Motor neuron (in vitro differentiated cells): Measurements from ENCODE around the gene UGT1A6. TPM values are rescaled to one million over a fixed set of nuclear protein-coding genes. Genes with fewer than 3 reads are reported as not detected.
"Not testable (repeated sequence)": the region's sequence is repeated elsewhere in the genome, so short reads cannot be mapped to it uniquely, and the experiment has no call there.

Experiments used
- ATAC-seq, 8 experiments: fragments of 200-7000 bp; cut with Tn5 transposase; replicated peaks in 6 of 8; 2 replicates each; pipeline ENCODE4 v1.8.0; 2021; ENCODE audit warnings: mild to moderate bottlenecking in 8 of 8, moderate library complexity in 8 of 8
- H3K27ac ChIP-seq, 2 donors: fragments of 250-450 bp; sonication (Bioruptor Pico); 2 replicates each; pipeline ENCODE4 v1.9.0; 2021; ENCODE audit warnings: antibody characterized with exemption in 2 of 2, mild to moderate bottlenecking in 2 of 2, moderate library complexity in 1 of 2
- H3K4me1 ChIP-seq, 2 donors: fragments of 250-450 bp; sonication (Bioruptor Pico); replicated peaks in 1 of 2; 2 replicates each; pipeline ENCODE4 v1.6.1; 2021; ENCODE audit warnings: antibody characterized with exemption in 2 of 2, mild to moderate bottlenecking in 2 of 2, moderate library complexity in 1 of 2
- H3K4me3 ChIP-seq, 5 donors: fragments of 250-450 bp; sonication (Bioruptor Pico); 2 replicates each; pipeline ENCODE4 v1.9.0; 2021; ENCODE audit warnings: antibody characterized with exemption in 5 of 5, mild to moderate bottlenecking in 5 of 5, moderate library complexity in 4 of 5
- WGBS, 10 experiments: fragments of 450-650 bp; shearing (Covaris generic); methylation state at CpG; one replicate each; pipeline ENCODE4 v1.0.0; 2022; 5-methylcytosine and 5-hydroxymethylcytosine counted together
- in situ Hi-C, 9 experiments: fragments of 400-800 bp; cut with MboI; loops; one replicate each; pipeline ENCODE4 v1.15.0; 2021; ENCODE audit warnings: low sequenced_read_pairs in 9 of 9, low pct_unique_long_range_greater_than_20kb in 2 of 9; ENCODE audit not compliant: unreplicated experiment in 9 of 9
- total RNA-seq, 8 experiments: library from RNA; unstranded; fragments of 300-600 nt; gene quantifications; 2 replicates each; pipeline versions ENCODE4 v1.2.3 to v1.2.4, GENCODE V29; 2022

UGT1A6 gene
- 1 to 10 TPM in 4 of 8 experiments, under 1 TPM in 1, not detected in 3; 0.21 to 6.9 (median 1.2) TPM for total RNA-seq

DNA sequence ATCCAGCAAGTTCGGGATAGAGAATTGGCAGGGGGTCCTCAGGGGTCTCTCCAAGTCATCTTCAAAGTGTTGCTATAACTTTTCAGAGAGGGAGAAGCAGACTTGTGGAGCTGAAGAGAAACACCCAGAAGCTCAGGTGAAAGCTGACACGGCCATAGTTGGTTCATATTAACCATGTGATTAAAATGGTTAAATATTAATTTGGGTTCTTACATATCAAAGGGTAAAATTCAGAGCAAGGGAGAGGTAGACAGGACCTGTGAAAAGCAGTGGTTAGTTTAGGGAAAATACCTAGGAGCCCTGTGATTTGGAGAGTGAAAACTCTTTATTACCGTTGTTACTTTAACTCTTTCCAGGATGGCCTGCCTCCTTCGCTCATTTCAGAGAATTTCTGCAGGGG, at the start of gene UGT1A6:
Gene UGT1A6, plus strand, starts transcription at position 243 of the 400 bp plus-strand sequence. Its CDS starts 115 bp downstream, at position 358.
- ATAC-seq, result no peak
- 19 to 100% (median 95%) methylated on average over 1 to 4 of the region's 4 CpGs; no CpG with 5 or more reads in 1 of the 10 experiments for WGBS, 10 experiments
- no peak within 1 kb of the TSS for H3K27ac ChIP-seq
- peaks cover 4% of the 10 kb centered on the region in 2 donors for H3K4me1 ChIP-seq
- no peak within 1 kb of the TSS for H3K4me3 ChIP-seq
- in situ Hi-C loops, result no loop called here

- in situ Hi-C loops, result no loop called here
- WGBS, 10 experiments, result 80 to 88% methylated on average over 1 of the region's 1 CpG; no CpG with 5 or more reads in 8 of the 10 experiments
- no peak overlapping the region for H3K4me3 ChIP-seq
- H3K4me1 ChIP-seq, result no peaks in the 10 kb centered on the region
- H3K27ac ChIP-seq, result no peak overlapping the region
- peak in 3 of 8 experiments; percentile 41 to 50 (median 45) for ATAC-seq
Observed at GRCh38 chr2:233643128-233643527, 49.6 kb upstream of the UGT1A6 start.

DNA sequence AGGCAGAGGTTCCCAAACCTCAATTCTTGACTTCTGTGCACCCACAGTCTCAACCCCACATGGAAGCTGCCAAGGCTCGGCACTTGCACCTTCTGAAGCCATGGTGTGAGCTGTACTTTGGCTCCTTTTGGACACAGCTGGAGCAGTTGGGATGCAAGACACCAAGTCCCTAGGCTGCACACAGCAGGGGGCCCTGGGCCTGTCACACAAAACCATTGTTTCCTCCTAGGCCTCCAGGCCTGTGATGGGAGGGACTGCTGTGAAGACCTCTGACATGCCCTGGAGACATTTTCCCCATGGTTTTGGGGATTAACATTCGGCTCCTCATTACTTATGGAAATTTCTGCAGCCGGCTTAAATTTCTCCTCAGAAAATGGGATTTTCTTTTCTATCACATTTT, 46.7 kb upstream of the UGT1A6 start:
- H3K27ac ChIP-seq, H3K4me3 ChIP-seq, in situ Hi-C loops, ATAC-seq, H3K4me1 ChIP-seq: not testable (repeated sequence)
- 38 to 100% (median 73%) methylated on average over 1 to 2 of the region's 3 CpGs; no CpG with 5 or more reads in 1 of the 10 experiments for WGBS, 10 experiments

DNA sequence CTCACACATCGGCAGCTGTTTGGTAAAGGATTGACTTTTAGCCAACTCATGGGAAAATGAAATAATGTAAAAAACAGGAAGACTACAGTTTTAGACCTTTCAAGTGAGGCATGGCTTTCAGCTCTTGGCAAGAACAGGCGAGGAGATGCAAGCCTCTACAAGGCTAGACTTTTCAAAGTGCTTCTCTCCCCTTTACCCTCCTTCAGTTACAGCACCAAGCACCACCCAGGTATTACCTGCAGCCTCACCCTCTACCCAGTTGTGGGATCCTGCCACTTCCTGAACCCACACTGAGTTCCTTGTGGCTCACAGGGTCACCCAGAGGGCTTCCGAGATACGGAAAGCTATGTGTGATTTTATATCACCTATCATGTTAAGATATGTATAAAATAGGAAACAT, 41.7 kb upstream of the UGT1A6 start:
- Histone ChIP-seq H3K27ac (no peak overlapping the region), H3K4me3 (no peak overlapping the region), H3K4me1 (no peaks in the 10 kb centered on the region)
- WGBS, 10 experiments, result 40 to 92% (median 83%) methylated on average over 1 to 4 of the region's 4 CpGs; no CpG with 5 or more reads in 1 of the 10 experiments
- no peak for ATAC-seq
- in situ Hi-C loops, result no loop called here

DNA sequence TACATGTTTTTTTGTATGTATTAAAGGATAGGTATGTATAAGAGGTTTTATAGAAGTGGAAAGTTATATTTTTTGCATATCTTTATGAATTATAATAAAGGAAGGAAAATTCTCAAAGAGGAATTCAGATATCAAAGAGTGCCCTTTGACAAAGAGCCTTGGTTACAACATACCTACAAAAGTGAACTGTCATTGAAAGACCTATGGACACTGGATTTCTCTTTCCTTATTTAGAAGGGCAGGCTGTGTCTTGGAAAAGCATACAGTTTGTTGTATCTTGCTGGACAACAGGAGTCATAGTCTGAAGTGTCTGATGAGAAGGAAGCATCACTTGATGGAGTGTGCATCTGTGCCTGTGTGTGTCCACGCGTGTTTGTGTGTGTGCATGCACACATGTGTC, 41.3 kb upstream of the UGT1A6 start:
- Histone ChIP-seq H3K27ac (no peak overlapping the region), H3K4me1 (no peaks in the 10 kb centered on the region), H3K4me3 (no peak overlapping the region)
- in situ Hi-C loops, result no loop called here
- WGBS, 10 experiments, result 88 to 100% (median 100%) methylated on average over 2 of the region's 2 CpGs; no CpG with 5 or more reads in 4 of the 10 experiments
- ATAC-seq, result no peak

GRCh38 chr2:233654501-233654900, 38.2 kb upstream of the UGT1A6 start:
- 34 to 100% (median 69%) methylated on average over 1 to 6 of the region's 6 CpGs; no CpG with 5 or more reads in 1 of the 10 experiments for WGBS, 10 experiments
- H3K4me3 ChIP-seq, result no peak overlapping the region
- in situ Hi-C loops, result no loop called here
- ATAC-seq, result no peak
- no peaks in the 10 kb centered on the region for H3K4me1 ChIP-seq
- no peak overlapping the region for H3K27ac ChIP-seq

DNA sequence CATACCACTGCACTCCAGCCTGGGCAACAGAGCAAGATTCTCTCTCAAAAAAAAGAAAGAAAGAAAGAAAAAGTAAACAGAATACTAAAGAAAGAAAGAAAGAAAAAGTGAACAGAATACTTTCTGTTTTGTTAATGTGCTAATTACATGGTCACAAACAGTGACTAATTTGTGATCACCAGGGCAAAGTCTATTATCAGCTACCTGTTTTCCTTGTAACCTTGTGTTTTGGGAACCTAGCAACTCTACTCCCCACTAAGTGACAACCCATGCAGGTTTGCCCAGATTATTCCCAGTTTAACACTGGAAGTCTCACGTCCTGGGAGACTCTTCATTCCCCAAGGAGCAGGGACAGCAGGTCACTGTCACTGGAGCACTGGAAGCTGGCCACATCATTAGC, 37.6 kb upstream of the UGT1A6 start:
- H3K4me1 ChIP-seq, result no peaks in the 10 kb centered on the region
- in situ Hi-C loops, result no loop called here
- 50 to 100% (median 60%) methylated on average over 1 of the region's 1 CpG; no CpG with 5 or more reads in 3 of the 10 experiments for WGBS, 10 experiments

GRCh38 chr2:233655943-233656342, 36.7 kb upstream of the UGT1A6 start:
- H3K4me1 ChIP-seq, H3K27ac ChIP-seq, H3K4me3 ChIP-seq, in situ Hi-C loops: not testable (repeated sequence)
- WGBS, 10 experiments, result 80 to 100% methylated on average over 1 of the region's 3 CpGs; no CpG with 5 or more reads in 8 of the 10 experiments
- ATAC-seq, result peak in 6 of 8 experiments; percentile 32 to 99 (median 74)

More for the DNA sequence above, 37.6 kb upstream of the UGT1A6 start:
- no peak overlapping the region for H3K27ac ChIP-seq
- no peak for ATAC-seq
- H3K4me3 ChIP-seq, result no peak overlapping the region

DNA sequence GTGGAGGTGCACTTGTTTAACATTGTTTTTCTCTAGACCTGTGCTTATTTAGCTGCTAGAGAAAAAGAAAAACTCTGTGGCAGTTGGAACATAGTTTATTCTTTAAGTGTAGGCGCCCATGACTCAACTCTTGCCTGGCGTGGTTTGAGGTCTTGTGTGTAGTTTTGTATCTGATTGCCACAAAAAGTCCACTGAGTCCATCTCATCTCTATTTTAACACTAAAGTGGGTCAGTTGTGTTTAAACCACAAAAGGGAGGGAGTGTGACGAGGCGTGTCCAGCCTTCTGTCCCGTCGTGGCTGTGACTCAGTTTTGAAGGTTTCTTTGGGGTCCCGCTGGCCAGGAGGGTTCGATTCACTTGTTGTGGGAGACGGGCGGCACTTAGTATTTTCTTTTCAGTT, 36.2 kb upstream of the UGT1A6 start:
- in situ Hi-C loops, result no loop called here
- no peak overlapping the region for H3K27ac ChIP-seq
- no peak overlapping the region for H3K4me3 ChIP-seq
- H3K4me1 ChIP-seq, result no peaks in the 10 kb centered on the region
- WGBS, 10 experiments, result 60 to 86% (median 67%) methylated on average over 2 to 7 of the region's 10 CpGs; no CpG with 5 or more reads in 3 of the 10 experiments
- no peak for ATAC-seq

GRCh38 chr2:233658610-233659009, 34.1 kb upstream of the UGT1A6 start:
- no peak overlapping the region for H3K27ac ChIP-seq
- no peaks in the 10 kb centered on the region for H3K4me1 ChIP-seq
- no peak overlapping the region for H3K4me3 ChIP-seq
- in situ Hi-C loops, result no loop called here
- no peak for ATAC-seq

DNA sequence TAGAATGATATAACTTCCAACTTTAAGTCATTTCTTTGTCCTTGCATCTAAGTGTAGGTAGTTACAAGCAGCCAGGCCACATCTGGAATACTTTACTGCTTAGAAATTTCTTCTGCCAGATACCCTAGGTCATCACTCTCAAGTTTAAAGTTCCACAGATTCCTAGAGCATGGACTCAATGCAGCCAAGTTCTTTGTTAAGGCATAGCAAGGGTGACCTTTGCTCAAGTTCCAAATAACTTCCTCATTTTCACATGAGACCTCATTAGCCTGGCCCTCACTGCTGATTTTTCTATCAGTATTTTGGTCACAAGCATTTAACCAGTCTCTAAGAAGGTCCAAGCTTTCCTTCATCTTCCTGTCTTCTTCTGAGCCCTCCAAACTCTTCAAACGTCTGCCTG, 28.8 kb upstream of the UGT1A6 start:
- no peak for ATAC-seq
- Histone ChIP-seq H3K27ac (no peak overlapping the region), H3K4me3 (no peak overlapping the region), H3K4me1 (no peaks in the 10 kb centered on the region)
- in situ Hi-C loops, result no loop called here
- 0 to 71% (median 20%) methylated on average over 1 of the region's 1 CpG; no CpG with 5 or more reads in 3 of the 10 experiments for WGBS, 10 experiments

DNA sequence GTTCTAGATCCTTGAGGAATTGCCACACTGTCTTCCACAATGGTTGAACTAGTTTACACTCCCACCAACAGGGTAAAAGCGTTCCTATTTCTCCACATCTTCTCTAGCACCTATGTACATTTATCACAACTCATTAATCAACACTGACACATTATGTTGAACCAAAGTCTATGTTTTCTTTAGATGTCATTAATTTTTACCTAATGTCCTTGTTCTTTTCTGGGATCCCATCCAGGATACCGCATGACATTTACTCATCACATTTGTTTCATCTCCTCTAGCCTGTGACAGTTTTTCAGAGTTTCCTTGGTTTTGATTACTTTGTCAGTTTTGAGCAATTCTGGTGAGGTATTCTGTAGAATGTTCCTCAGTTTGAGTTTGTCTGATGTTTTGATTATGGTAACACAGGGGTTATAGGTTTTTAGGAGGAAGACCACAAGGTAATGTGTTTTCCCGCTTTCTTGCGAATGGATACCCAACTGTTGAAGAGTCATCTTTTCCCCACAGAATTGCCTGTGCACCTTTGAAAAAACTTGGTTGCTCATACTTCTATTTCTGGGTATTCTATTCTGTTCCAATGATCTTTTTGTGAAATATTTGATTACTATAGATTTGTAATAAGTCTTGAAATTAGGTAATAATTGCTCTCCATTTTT, 24.0 kb upstream of the UGT1A6 start:
- no peak overlapping the region for H3K27ac ChIP-seq
- no peaks in the 10 kb centered on the region for H3K4me1 ChIP-seq
- H3K4me3 ChIP-seq, result no peak overlapping the region
- ATAC-seq, result no peak
- in situ Hi-C loops, result no loop called here
- 40 to 100% (median 91%) methylated on average over 1 to 4 of the region's 4 CpGs for WGBS, 10 experiments

- no peak within 1 kb of the TSS for H3K27ac ChIP-seq
- WGBS, 10 experiments, result 29 to 84% (median 75%) methylated on average over 1 to 4 of the region's 5 CpGs; no CpG with 5 or more reads in 3 of the 10 experiments
- H3K4me3 ChIP-seq, result no peak within 1 kb of the TSS
- in situ Hi-C loops, result no loop called here
- ATAC-seq, result no peak
- H3K4me1 ChIP-seq, result no peaks in the 10 kb centered on the region
Observed at GRCh38 chr2:233671290-233672161, 21.2 kb upstream of the UGT1A6 start, which contains the start of gene UGT1A9. TSS of gene UGT1A9 (plus strand) at chr2:233671898. CDS start at chr2:233671935, 37 bp downstream.
